Neural progenitor cell (in vitro differentiated cells): ENCODE data around the gene C1QA. TPM values are rescaled to one million over a fixed set of nuclear protein-coding genes. Genes with fewer than 3 reads are reported as not detected.

Experiments used
- DNase-seq: peaks from one replicate; pipeline ENCODE4 v3.0.0-alpha.2; 2016; ENCODE audit warnings: low spot score
- H2AFZ ChIP-seq: fragments of 200-600 bp; sonication (generic); replicated peaks from 2 replicates; pipeline ENCODE4 v1.6.1; 2016; ENCODE audit warnings: antibody characterized with exemption
- H3F3A ChIP-seq: fragments of 200-600 bp; sonication (generic); 2 replicates; pipeline ENCODE4 v1.6.1; 2016; ENCODE audit warnings: antibody characterized with exemption, low read depth
- H3K27ac ChIP-seq: fragments of 200-600 bp; sonication (generic); 2 replicates; pipeline ENCODE4 v1.5.1; 2016; ENCODE audit warnings: mild to moderate bottlenecking
- H3K27me3 ChIP-seq: fragments of 200-600 bp; sonication (generic); 2 replicates; pipeline ENCODE4 v1.6.1; 2016; ENCODE audit warnings: mild to moderate bottlenecking, moderate library complexity
- H3K36me3 ChIP-seq: fragments of 200-600 bp; sonication (generic); 2 replicates; pipeline ENCODE4 v1.5.1; 2016
- H3K4me1 ChIP-seq: fragments of 200-600 bp; sonication (generic); 2 replicates; pipeline ENCODE4 v1.6.1; 2016; ENCODE audit warnings: mixed run types
- H3K4me2 ChIP-seq: fragments of 200-600 bp; sonication (generic); 2 replicates; pipeline ENCODE4 v1.6.1; 2016
- H3K4me3 ChIP-seq: fragments of 200-600 bp; sonication (generic); 2 replicates; pipeline ENCODE4 v1.5.1; 2016
- H3K79me2 ChIP-seq: fragments of 200-600 bp; sonication (generic); 2 replicates; pipeline ENCODE4 v1.6.1; 2016; ENCODE audit warnings: low read depth
- H3K9ac ChIP-seq: fragments of 200-600 bp; sonication (generic); 2 replicates; pipeline ENCODE4 v1.6.1; 2016
- H3K9me3 ChIP-seq: fragments of 200-600 bp; sonication (generic); 2 replicates; pipeline ENCODE4 v1.5.1; 2016; ENCODE audit warnings: low read depth
- H4K20me1 ChIP-seq: fragments of 200-600 bp; sonication (generic); 2 replicates; pipeline ENCODE4 v1.6.1; 2016; ENCODE audit warnings: low read depth
- H3K27ac Mint-ChIP-seq: 3 replicates; pipeline ENCODE4 v1.8.0; 2021; ENCODE audit warnings: mixed read lengths
- H3K27me3 Mint-ChIP-seq: 2 replicates; pipeline ENCODE4 v1.8.0; 2022; ENCODE audit warnings: low read depth, mild to moderate bottlenecking, inconsistent platforms, moderate library complexity, mixed read lengths; ENCODE audit not compliant: insufficient read depth
- H3K36me3 Mint-ChIP-seq: 3 replicates; pipeline ENCODE4 v1.8.0; 2021; ENCODE audit warnings: mixed read lengths
- H3K4me1 Mint-ChIP-seq: 3 replicates; pipeline ENCODE4 v1.8.0; 2021; ENCODE audit warnings: mixed read lengths
- H3K4me3 Mint-ChIP-seq: 3 replicates; pipeline ENCODE4 v1.8.0; 2021; ENCODE audit warnings: mild to moderate bottlenecking, moderate library complexity, mixed read lengths
- H3K9me3 Mint-ChIP-seq: 3 replicates; pipeline ENCODE4 v1.8.0; 2020; ENCODE audit warnings: mixed read lengths
- EZH2 ChIP-seq: fragments of 200-600 bp; sonication (generic); IDR thresholded peaks from 2 replicates; pipeline ENCODE4 v1.6.1; 2017; ENCODE audit warnings: antibody characterized with exemption, mild to moderate bottlenecking, moderate library complexity
- EZH2phosphoT487 ChIP-seq: fragments of 200-600 bp; sonication (generic); IDR thresholded peaks from 2 replicates; pipeline ENCODE4 v1.6.1; 2017; ENCODE audit warnings: antibody characterized with exemption
- total RNA-seq: library from RNA; depleted of rRNA; stranded (reverse); fragments of >200 nt; gene quantifications from 2 replicates; pipeline ENCODE4 v1.2.3, GENCODE V29; 2015; ENCODE audit warnings: low replicate concordance
- TF ChIP-seq, protein P1 (sequence below): fragments of 200-600 bp; sonication (generic); IDR thresholded peaks from 2 replicates; pipeline ENCODE4 v1.5.1; 2017; ENCODE audit warnings: antibody characterized with exemption, mild to moderate bottlenecking

The C1QA gene
- total RNA-seq, 1 donor from 2014 or later = not detected

DNA sequence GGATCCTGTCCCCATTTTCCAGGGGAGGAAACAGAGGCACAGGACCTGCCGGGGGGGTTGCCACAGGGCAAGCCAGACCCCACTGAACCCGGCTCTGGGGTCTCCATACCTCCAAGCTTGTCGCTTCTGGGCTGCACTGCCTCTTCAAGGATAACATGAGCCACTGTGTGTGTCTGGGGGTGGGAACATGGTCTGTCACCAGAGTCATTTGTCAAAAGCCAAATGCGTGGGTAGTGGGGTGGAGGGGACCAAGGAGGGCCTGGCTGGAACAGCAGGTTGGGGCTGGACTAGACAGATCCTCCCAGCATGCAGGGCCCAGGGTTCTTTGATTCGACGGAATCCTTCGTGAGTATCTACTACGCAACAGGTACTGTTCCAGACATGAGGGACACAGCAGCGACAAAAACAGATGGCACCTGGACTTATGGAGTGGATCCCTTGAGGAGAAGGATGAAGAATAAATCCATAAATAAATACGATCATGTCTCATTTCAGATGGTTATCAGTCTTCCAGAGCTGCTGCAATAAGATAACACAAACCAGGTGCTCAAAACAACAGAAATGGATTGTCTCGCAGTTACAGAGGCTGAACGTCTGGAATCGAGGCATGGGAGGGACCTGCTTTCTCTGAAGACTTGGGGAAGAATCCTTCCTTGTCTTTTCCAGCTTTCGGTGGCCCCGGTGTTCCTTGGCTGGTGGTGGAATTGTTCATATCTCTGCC lies 45.3 kb downstream of the C1QA start:
- no peak for DNase-seq
- Mint-ChIP-seq H3K27ac (peak overlapping the region; percentile 61), H3K9me3 (no peaks in the 10 kb centered on the region), H3K27me3 (peaks cover 9% of the 10 kb centered on the region), H3K4me1 (peaks cover 30% of the 10 kb centered on the region), H3K4me3 (no peak overlapping the region), H3K36me3 (no peaks in the 10 kb centered on the region)
- Histone ChIP-seq H3K4me2 (no peak overlapping the region), H4K20me1 (no peaks in the 10 kb centered on the region), H3K27me3 (no peaks in the 10 kb centered on the region), H3K9me3 (no peaks in the 10 kb centered on the region), H2AFZ (no peak overlapping the region), H3K9ac (no peak overlapping the region), H3K36me3 (no peaks in the 10 kb centered on the region), H3K27ac (no peak overlapping the region), H3K4me1 (peaks cover 38% of the 10 kb centered on the region), H3K4me3 (no peak overlapping the region), H3K79me2 (no peaks in the 10 kb centered on the region), H3F3A (peaks cover 35% of the 10 kb centered on the region)
- TF ChIP-seq EZH2phosphoT487 (no peak), EZH2 (no peak)
- TF ChIP-seq, protein P1, sequence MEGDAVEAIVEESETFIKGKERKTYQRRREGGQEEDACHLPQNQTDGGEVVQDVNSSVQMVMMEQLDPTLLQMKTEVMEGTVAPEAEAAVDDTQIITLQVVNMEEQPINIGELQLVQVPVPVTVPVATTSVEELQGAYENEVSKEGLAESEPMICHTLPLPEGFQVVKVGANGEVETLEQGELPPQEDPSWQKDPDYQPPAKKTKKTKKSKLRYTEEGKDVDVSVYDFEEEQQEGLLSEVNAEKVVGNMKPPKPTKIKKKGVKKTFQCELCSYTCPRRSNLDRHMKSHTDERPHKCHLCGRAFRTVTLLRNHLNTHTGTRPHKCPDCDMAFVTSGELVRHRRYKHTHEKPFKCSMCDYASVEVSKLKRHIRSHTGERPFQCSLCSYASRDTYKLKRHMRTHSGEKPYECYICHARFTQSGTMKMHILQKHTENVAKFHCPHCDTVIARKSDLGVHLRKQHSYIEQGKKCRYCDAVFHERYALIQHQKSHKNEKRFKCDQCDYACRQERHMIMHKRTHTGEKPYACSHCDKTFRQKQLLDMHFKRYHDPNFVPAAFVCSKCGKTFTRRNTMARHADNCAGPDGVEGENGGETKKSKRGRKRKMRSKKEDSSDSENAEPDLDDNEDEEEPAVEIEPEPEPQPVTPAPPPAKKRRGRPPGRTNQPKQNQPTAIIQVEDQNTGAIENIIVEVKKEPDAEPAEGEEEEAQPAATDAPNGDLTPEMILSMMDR = no peak

DNA sequence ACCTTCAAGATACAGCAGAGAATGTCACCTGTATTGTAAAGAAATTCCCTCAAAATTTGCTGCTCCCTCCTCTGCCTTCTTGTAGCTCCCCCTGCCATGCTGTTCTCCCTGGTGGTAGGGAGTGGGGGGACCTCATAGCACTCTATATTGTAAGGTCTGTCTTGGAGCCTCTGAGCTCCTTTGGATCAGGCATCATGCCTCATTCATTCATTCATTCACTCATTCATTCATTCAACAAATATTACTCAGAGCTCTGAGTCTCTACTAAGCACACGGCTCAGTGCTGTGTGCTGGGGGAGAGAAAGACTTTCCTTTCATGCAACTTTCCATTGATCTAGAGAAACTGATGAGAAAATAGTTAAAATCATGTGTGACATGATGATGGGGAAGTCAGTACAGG lies 47.1 kb downstream of the C1QA start:
- H3F3A ChIP-seq = peaks cover 19% of the 10 kb centered on the region
- no peaks in the 10 kb centered on the region for H4K20me1 ChIP-seq
- H3K79me2 ChIP-seq = no peaks in the 10 kb centered on the region
- no peak overlapping the region for H3K4me2 ChIP-seq
- H3K27me3 Mint-ChIP-seq = peaks cover 13% of the 10 kb centered on the region
- no peak overlapping the region for H3K4me3 ChIP-seq
- no peak overlapping the region for H3K9ac ChIP-seq
- H3K36me3 Mint-ChIP-seq = no peaks in the 10 kb centered on the region
- no peak overlapping the region for H3K4me3 Mint-ChIP-seq
- no peaks in the 10 kb centered on the region for H3K27me3 ChIP-seq
- H3K9me3 Mint-ChIP-seq = no peaks in the 10 kb centered on the region
- no peak overlapping the region for H3K27ac ChIP-seq
- peak overlapping the region; percentile 78 for H3K27ac Mint-ChIP-seq
- H3K4me1 Mint-ChIP-seq = peaks cover 32% of the 10 kb centered on the region
- H3K36me3 ChIP-seq = no peaks in the 10 kb centered on the region
- H3K9me3 ChIP-seq = no peaks in the 10 kb centered on the region
- H3K4me1 ChIP-seq = peaks cover 24% of the 10 kb centered on the region
- H2AFZ ChIP-seq = no peak overlapping the region
- no peak for DNase-seq
- TF ChIP-seq, protein P1 = no peak
- TF ChIP-seq EZH2 (no peak), EZH2phosphoT487 (no peak)

DNA sequence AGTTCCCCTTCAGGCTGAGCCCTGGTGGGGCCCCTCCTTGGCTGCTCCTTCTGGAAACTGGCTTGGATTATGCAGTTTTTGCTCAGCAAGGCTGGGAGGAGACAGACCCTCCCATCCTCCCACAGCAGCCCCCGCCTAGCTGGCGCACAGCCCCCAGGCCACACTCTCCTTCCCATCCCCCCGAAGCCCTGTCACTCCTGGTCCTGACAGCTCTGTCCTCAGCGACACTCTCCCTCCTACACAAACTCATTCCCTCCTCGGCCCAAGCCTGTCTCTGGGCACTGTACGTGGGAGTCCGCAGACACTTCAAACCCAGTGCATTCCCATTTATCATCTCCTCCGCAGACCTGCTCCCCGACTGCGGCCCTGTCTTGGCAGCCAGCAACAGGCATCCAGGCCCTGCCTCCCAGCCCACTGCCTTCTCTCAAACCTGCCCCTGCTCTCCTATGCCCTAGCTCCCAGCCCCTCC lies 49.2 kb downstream of the C1QA start:
- no peak for TF ChIP-seq EZH2phosphoT487
- TF ChIP-seq, protein P1 = no peak

More for the DNA sequence above, 49.2 kb downstream of the C1QA start:
- no peaks in the 10 kb centered on the region for H3K27me3 ChIP-seq
- H3K27ac Mint-ChIP-seq = peak overlapping the region; percentile 96
- no peaks in the 10 kb centered on the region for H3K36me3 Mint-ChIP-seq
- H3K9ac ChIP-seq = no peak overlapping the region
- H3K4me2 ChIP-seq = no peak overlapping the region
- H3K4me3 ChIP-seq = no peak overlapping the region
- no peaks in the 10 kb centered on the region for H3K9me3 ChIP-seq
- peak overlapping the region; percentile 51 for H3K4me3 Mint-ChIP-seq
- no peak for DNase-seq
- H2AFZ ChIP-seq = peak overlapping the region; percentile 68
- no peak overlapping the region for H3K27ac ChIP-seq
- no peaks in the 10 kb centered on the region for H3K36me3 ChIP-seq
- peaks cover 29% of the 10 kb centered on the region for H3K4me1 ChIP-seq
- no peaks in the 10 kb centered on the region for H3K9me3 Mint-ChIP-seq
- no peaks in the 10 kb centered on the region for H4K20me1 ChIP-seq
- peaks cover 5% of the 10 kb centered on the region for H3F3A ChIP-seq
- H3K4me1 Mint-ChIP-seq = peaks cover 48% of the 10 kb centered on the region
- H3K79me2 ChIP-seq = no peaks in the 10 kb centered on the region
- peaks cover 13% of the 10 kb centered on the region for H3K27me3 Mint-ChIP-seq
